ENCODE results near the gene GTF3C2.

Gene GTF3C2

GRCh38 chr2:27278010-27278409 is 78.6 kb downstream of the GTF3C2 start:
- TF ChIP-seq REST (IDR thresholded peaks at IDR 0.05; ENCODE audit: insufficient replicate concordance, low read depth) (no peak), GABPA (IDR thresholded peaks at IDR 0.05; ENCODE audit: low read depth) (no peak)
- Histone ChIP-seq H3K4me3 (replicated peaks; ENCODE audit: insufficient read depth, low read length) (no peak overlapping the region), H3K27ac (replicated peaks) (no peak overlapping the region), H3K27me3 (ENCODE audit: insufficient read depth, poor library complexity, severe bottlenecking) (no peaks in the 10 kb centered on the region)
- no peak for DNase-seq (ENCODE audit: low read depth in 1 of 2, low spot score in 1 of 2)
